ENCODE results near the gene CCDC157.

- TF ChIP-seq CTCF (IDR thresholded peaks at IDR 0.05; ENCODE audit: poor library complexity, severe bottlenecking): no peak
- TF ChIP-seq EZH2 (IDR thresholded peaks at IDR 0.05; ENCODE audit: borderline replicate concordance, insufficient read depth, low read length, poor library complexity, severe bottlenecking): no peak
- TF ChIP-seq REST (IDR thresholded peaks at IDR 0.05; ENCODE audit: borderline replicate concordance): no peak
- no peak for TF ChIP-seq EP300 (conservative IDR thresholded peaks at IDR 0.05; ENCODE audit: poor library complexity, severe bottlenecking)
- TF ChIP-seq MXI1 (conservative IDR thresholded peaks at IDR 0.05; ENCODE audit: poor library complexity, severe bottlenecking): no peak
- no peak for TF ChIP-seq POLR2AphosphoS5 (IDR thresholded peaks at IDR 0.05)
- no peak for TF ChIP-seq RAD21 (conservative IDR thresholded peaks at IDR 0.05)
- TF ChIP-seq TAF1 (IDR thresholded peaks at IDR 0.05; ENCODE audit: low read depth): no peak
- no peak for TF ChIP-seq SMC3 (conservative IDR thresholded peaks at IDR 0.05; ENCODE audit: poor library complexity)
Observed at GRCh38 chr22:30385942-30386341, 29.1 kb downstream of the CCDC157 start.
